HCT116 (cell line): ENCODE results near the gene METTL24. TPM values are rescaled to one million over a fixed set of nuclear protein-coding genes. Genes with fewer than 3 reads are reported as not detected.

Experiments
- ATAC-seq: fragments of 200-7000 bp; cut with Tn5 transposase; 2 replicates; pipeline ENCODE4 v1.9.1; 2020; ENCODE audit warnings: mild to moderate bottlenecking, moderate library complexity
- BruUV-seq: library from RNA; stranded (reverse); fragments of 400-500 nt; replicated peaks from 2 replicates; lab custom pipeline; 2021; lab: Mats Ljungman, UMichigan
- CTCF ChIA-PET: fragments of 300-600 bp; sonication (Branson Sonifier 250); formaldehyde crosslinking; loops from one replicate; lab custom pipeline; 2021; ENCODE audit warnings: antibody characterized with exemption; lab: Charles Lee
- POLR2A ChIA-PET: fragments of 300-600, 350-600 bp; sonication (Branson Sonifier 250); formaldehyde crosslinking; loops from one replicate; lab custom pipeline; 2021; ENCODE audit warnings: antibody characterized with exemption; lab: Charles Lee
- RAD21 ChIA-PET, 2 experiments: fragments of 300-600 bp; sonication (Branson Sonifier 250); formaldehyde crosslinking; loops; one replicate each; lab custom pipeline; 2023; ENCODE audit warnings: low total read pairs in 2 of 2; ENCODE audit not compliant: uncharacterized antibody in 2 of 2, unreplicated experiment in 2 of 2, low non-redundant PET in 1 of 2; lab: Charles Lee
- DNase-seq: peaks from one replicate; pipeline ENCODE4 v3.0.0-alpha.2; 2010; ENCODE audit warnings: low read depth, low spot score
- H2AFZ ChIP-seq: fragments of 200-600 bp; shearing (Covaris generic), sonication (generic); 2 replicates; pipeline ENCODE4 v1.6.1; 2017; ENCODE audit warnings: low read depth, mixed run types, mixed read lengths, antibody characterized with exemption, low read length; ENCODE audit not compliant: poor library complexity, severe bottlenecking
- H3K27ac ChIP-seq: 2 replicates; pipeline ENCODE4 v1.5.1; 2012; ENCODE audit warnings: low read depth, low read length
- H3K27me3 ChIP-seq: fragments of 200-600 bp; sonication (generic); 2 replicates; pipeline ENCODE4 v1.6.1; 2016; ENCODE audit warnings: mixed run types, low read length, mixed read lengths; ENCODE audit not compliant: insufficient read depth
- H3K36me3 ChIP-seq, 2 experiments: fragments of 200-500 bp in 1 of 2; fragments of 200-600 bp in 1 of 2; sonication (Bioruptor generic) in 1 of 2; sonication (generic) in 1 of 2; 2 replicates each; pipeline versions ENCODE4 v1.5.1 to v1.6.1; 2014 to 2016; ENCODE audit warnings: low read length in 2 of 2, inconsistent platforms in 1 of 2, mixed read lengths in 1 of 2, mixed run types in 1 of 2; ENCODE audit not compliant: insufficient read depth in 2 of 2, control insufficient read depth in 1 of 2
- H3K4me1 ChIP-seq, 2 experiments: fragments of 200-600 bp in 1 of 2; sonication (generic) in 1 of 2; 2 replicates each; pipeline versions ENCODE4 v1.5.1 to v1.6.1; 2012 to 2017; ENCODE audit warnings: low read length in 2 of 2, inconsistent platforms in 1 of 2, mild to moderate bottlenecking in 1 of 2, mixed read lengths in 1 of 2, mixed run types in 1 of 2, moderate library complexity in 1 of 2; ENCODE audit not compliant: insufficient read depth in 2 of 2, control insufficient read depth in 1 of 2
- H3K4me2 ChIP-seq: fragments of 200-600 bp; sonication (generic); 2 replicates; pipeline ENCODE4 v1.6.1; 2017; ENCODE audit warnings: mixed run types, low read length, mixed read lengths
- H3K4me3 ChIP-seq, 2 experiments: fragments of 200-600 bp in 1 of 2; sonication (generic) in 1 of 2; replicated peaks in 1 of 2; 2 replicates each; pipeline ENCODE4 v1.5.1; 2011 to 2016; ENCODE audit warnings: low read length in 2 of 2, control low read depth in 1 of 2, low read depth in 1 of 2, mild to moderate bottlenecking in 1 of 2, mixed read lengths in 1 of 2, mixed run types in 1 of 2
- H3K79me2 ChIP-seq: fragments of 200-600 bp; sonication (generic); 2 replicates; pipeline ENCODE4 v1.6.1; 2017; ENCODE audit warnings: mild to moderate bottlenecking, mixed run types, low read length, moderate library complexity, mixed read lengths; ENCODE audit not compliant: insufficient read depth
- H3K9ac ChIP-seq: fragments of 200-600 bp; sonication (generic); 2 replicates; pipeline ENCODE4 v1.6.1; 2016; ENCODE audit warnings: low read length, mixed read lengths
- H3K9me2 ChIP-seq: fragments of 200-600 bp; sonication (generic), shearing (Covaris generic); 2 replicates; pipeline ENCODE4 v1.6.1; 2017; ENCODE audit warnings: mixed run types, mild to moderate bottlenecking, moderate library complexity; ENCODE audit not compliant: insufficient read depth
- H3K9me3 ChIP-seq, 2 experiments: fragments of 200-500 bp in 1 of 2; fragments of 200-600 bp in 1 of 2; sonication (Bioruptor generic) in 1 of 2; sonication (generic) in 1 of 2; 2 replicates each; pipeline ENCODE4 v1.6.1; 2014 to 2017; ENCODE audit warnings: low read length in 2 of 2, mixed read lengths in 2 of 2, inconsistent platforms in 1 of 2, low read depth in 1 of 2, mild to moderate bottlenecking in 1 of 2, mixed run types in 1 of 2, moderate library complexity in 1 of 2; ENCODE audit not compliant: control insufficient read depth in 1 of 2, insufficient read depth in 1 of 2
- H4K20me1 ChIP-seq: fragments of 200-600 bp; sonication (generic), shearing (Covaris generic); 2 replicates; pipeline ENCODE4 v1.6.1; 2017; ENCODE audit warnings: mixed run types, mild to moderate bottlenecking, moderate library complexity; ENCODE audit not compliant: insufficient read depth
- CBX3 ChIP-seq: IDR thresholded peaks from 2 replicates; pipeline ENCODE4 v1.6.1; 2012; ENCODE audit warnings: low read depth
- EGR1 ChIP-seq: IDR thresholded peaks from 2 replicates; pipeline ENCODE4 v1.6.1; 2012; ENCODE audit warnings: low read depth
- ELF1 ChIP-seq: IDR thresholded peaks from 2 replicates; pipeline ENCODE4 v1.6.1; 2012; ENCODE audit warnings: low read depth, borderline replicate concordance
- FOSL1 ChIP-seq: IDR thresholded peaks from 2 replicates; pipeline ENCODE4 v1.6.1; 2012; ENCODE audit warnings: low read depth
- JUND ChIP-seq: IDR thresholded peaks from 2 replicates; pipeline ENCODE4 v1.6.1; 2012
- MAX ChIP-seq: IDR thresholded peaks from 2 replicates; pipeline ENCODE4 v1.6.1; 2012
- RAD21 ChIP-seq: IDR thresholded peaks from 2 replicates; pipeline ENCODE4 v1.6.1; 2012; ENCODE audit warnings: low read depth, mild to moderate bottlenecking
- SRF ChIP-seq: IDR thresholded peaks from 2 replicates; pipeline ENCODE4 v1.6.1; 2012; ENCODE audit warnings: low read depth
- ZBTB33 ChIP-seq: IDR thresholded peaks from 2 replicates; pipeline ENCODE4 v1.6.1; 2011; ENCODE audit warnings: mild to moderate bottlenecking, low read length, moderate library complexity; ENCODE audit not compliant: insufficient replicate concordance; ENCODE audit errors: extremely low read depth
- ZFX ChIP-seq: fragments of 450-650 bp; IDR thresholded peaks from 2 replicates; pipeline ENCODE4 v1.6.1; 2017
- intact Hi-C: fragments of 100-400 bp; cut with micrococcal nuclease; formaldehyde crosslinking; loops from 2 replicates; pipeline ENCODE4 v1.10.0; 2022
- total RNA-seq: library from RNA; stranded (reverse); gene quantifications from one replicate; pipeline ENCODE4 v1.2.1, GENCODE V29; 2021; ENCODE audit not compliant: unreplicated experiment

Gene METTL24
- total RNA-seq, 1 experiment from 2014 or later = not detected

GRCh38 chr6:110399219-110400071, 41.3 kb upstream of the METTL24 start:
- Histone ChIP-seq H3K4me3 (no peak overlapping the region), H3K9ac (no peak overlapping the region), H3K4me2 (peak overlapping the region; percentile 63), H3K27ac (no peak overlapping the region), H3K36me3 (no peaks in the 10 kb centered on the region), H3K79me2 (no peaks in the 10 kb centered on the region), H3K9me2 (no peaks in the 10 kb centered on the region), H3K27me3 (no peaks in the 10 kb centered on the region), H2AFZ (peak overlapping the region; percentile 76), H3K4me1 (peaks cover 7 to 12% of the 10 kb centered on the region in 2 experiments), H4K20me1 (no peaks in the 10 kb centered on the region), H3K9me3 (no peaks in the 10 kb centered on the region)
- CTCF ChIA-PET = no interaction called here
- BruUV-seq = no TSS peak
- intact Hi-C loops = no loop called here
- DNase-seq (no peak), ATAC-seq (no peak)
- RAD21 ChIA-PET = no interaction called here
- POLR2A ChIA-PET = no interaction called here
- TF ChIP-seq RAD21 (no peak), ELF1 (no peak)

DNA sequence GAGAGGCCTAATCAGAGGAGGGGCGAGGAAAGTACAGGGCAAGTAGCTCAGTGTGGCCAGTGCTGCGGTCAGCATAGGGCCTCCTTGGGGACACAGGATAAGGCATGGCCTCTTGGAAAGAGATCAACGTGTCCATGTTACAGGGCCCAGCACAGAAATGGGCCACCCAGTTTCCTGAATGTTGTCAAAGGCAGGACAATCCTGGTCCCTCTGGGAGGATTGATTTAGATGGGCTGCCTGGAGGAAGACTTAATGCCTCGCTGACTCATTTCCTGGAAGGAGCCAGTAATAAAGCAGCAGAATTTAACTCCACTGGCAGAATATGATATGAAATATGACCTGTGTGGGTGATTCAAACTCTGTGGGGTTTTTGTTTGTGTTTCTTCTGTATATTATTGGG, 40.6 kb upstream of the METTL24 start:
- no peaks in the 10 kb centered on the region for H3K27me3 ChIP-seq
- no peaks in the 10 kb centered on the region for H3K36me3 ChIP-seq
- POLR2A ChIA-PET = no interaction called here
- no peak for TF ChIP-seq EGR1
- TF ChIP-seq ZFX = no peak
- TF ChIP-seq MAX = no peak
- peak; percentile 41; the same call in 1 of the 2 replicates for TF ChIP-seq JUND
- peak; percentile 56; the same call in 1 of the 2 replicates for TF ChIP-seq CBX3
- TF ChIP-seq FOSL1 = peak; percentile 66; the same call in 1 of the 2 replicates
- no peak for TF ChIP-seq SRF
- no peak for TF ChIP-seq ZBTB33
- no peak for TF ChIP-seq RAD21
- BruUV-seq = no TSS peak
- H3K9me3 ChIP-seq = no peaks in the 10 kb centered on the region
- no peak for DNase-seq
- no peak overlapping the region for H3K9ac ChIP-seq
- H3K9me2 ChIP-seq = no peaks in the 10 kb centered on the region
- H2AFZ ChIP-seq = peak overlapping the region; percentile 76
- ATAC-seq = peak; percentile 75
- peaks cover 7 to 12% of the 10 kb centered on the region in 2 experiments for H3K4me1 ChIP-seq
- H3K4me2 ChIP-seq = peak overlapping the region; percentile 63
- RAD21 ChIA-PET = no interaction called here
- intact Hi-C loops = no loop called here
- no peaks in the 10 kb centered on the region for H3K79me2 ChIP-seq
- CTCF ChIA-PET = no interaction called here
- H3K27ac ChIP-seq = peak overlapping the region; percentile 1; the same call in 1 of the 2 replicates
- H3K4me3 ChIP-seq = no peak overlapping the region
- no peaks in the 10 kb centered on the region for H4K20me1 ChIP-seq
